ENCODE measurements around the gene ZNF23.
"Not testable (repeated sequence)": the region's sequence is repeated elsewhere in the genome, so short reads cannot be mapped to it uniquely, and the experiment has no call there.

- TF ChIP-seq, protein P1, sequence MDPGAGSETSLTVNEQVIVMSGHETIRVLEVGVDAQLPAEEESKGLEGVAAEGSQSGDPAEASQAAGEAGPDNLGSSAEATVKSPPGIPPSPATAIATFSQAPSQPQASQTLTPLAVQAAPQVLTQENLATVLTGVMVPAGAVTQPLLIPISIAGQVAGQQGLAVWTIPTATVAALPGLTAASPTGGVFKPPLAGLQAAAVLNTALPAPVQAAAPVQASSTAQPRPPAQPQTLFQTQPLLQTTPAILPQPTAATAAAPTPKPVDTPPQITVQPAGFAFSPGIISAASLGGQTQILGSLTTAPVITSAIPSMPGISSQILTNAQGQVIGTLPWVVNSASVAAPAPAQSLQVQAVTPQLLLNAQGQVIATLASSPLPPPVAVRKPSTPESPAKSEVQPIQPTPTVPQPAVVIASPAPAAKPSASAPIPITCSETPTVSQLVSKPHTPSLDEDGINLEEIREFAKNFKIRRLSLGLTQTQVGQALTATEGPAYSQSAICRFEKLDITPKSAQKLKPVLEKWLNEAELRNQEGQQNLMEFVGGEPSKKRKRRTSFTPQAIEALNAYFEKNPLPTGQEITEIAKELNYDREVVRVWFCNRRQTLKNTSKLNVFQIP (CRISPR knock-in tag; IDR thresholded peaks at IDR 0.05; ENCODE audit: borderline replicate concordance, low read depth) = not testable (repeated sequence)
- TF ChIP-seq RARB (CRISPR knock-in tag; IDR thresholded peaks at IDR 0.05); PATZ1 (CRISPR knock-in tag; IDR thresholded peaks at IDR 0.05; ENCODE audit: borderline replicate concordance); ZFP3 (CRISPR knock-in tag; IDR thresholded peaks at IDR 0.05); ZC3H10 (CRISPR knock-in tag; IDR thresholded peaks at IDR 0.05); ZFP30 (CRISPR knock-in tag; IDR thresholded peaks at IDR 0.05); ZNF565 (CRISPR knock-in tag; conservative IDR thresholded peaks at IDR 0.05; ENCODE audit: low read depth); GLIS3 (CRISPR knock-in tag; IDR thresholded peaks at IDR 0.05); TOX (CRISPR knock-in tag; IDR thresholded peaks at IDR 0.05; ENCODE audit: borderline replicate concordance); TCF4 (CRISPR knock-in tag; IDR thresholded peaks at IDR 0.05; ENCODE audit: borderline replicate concordance): not testable (repeated sequence)
- TF ChIP-seq, protein P2, sequence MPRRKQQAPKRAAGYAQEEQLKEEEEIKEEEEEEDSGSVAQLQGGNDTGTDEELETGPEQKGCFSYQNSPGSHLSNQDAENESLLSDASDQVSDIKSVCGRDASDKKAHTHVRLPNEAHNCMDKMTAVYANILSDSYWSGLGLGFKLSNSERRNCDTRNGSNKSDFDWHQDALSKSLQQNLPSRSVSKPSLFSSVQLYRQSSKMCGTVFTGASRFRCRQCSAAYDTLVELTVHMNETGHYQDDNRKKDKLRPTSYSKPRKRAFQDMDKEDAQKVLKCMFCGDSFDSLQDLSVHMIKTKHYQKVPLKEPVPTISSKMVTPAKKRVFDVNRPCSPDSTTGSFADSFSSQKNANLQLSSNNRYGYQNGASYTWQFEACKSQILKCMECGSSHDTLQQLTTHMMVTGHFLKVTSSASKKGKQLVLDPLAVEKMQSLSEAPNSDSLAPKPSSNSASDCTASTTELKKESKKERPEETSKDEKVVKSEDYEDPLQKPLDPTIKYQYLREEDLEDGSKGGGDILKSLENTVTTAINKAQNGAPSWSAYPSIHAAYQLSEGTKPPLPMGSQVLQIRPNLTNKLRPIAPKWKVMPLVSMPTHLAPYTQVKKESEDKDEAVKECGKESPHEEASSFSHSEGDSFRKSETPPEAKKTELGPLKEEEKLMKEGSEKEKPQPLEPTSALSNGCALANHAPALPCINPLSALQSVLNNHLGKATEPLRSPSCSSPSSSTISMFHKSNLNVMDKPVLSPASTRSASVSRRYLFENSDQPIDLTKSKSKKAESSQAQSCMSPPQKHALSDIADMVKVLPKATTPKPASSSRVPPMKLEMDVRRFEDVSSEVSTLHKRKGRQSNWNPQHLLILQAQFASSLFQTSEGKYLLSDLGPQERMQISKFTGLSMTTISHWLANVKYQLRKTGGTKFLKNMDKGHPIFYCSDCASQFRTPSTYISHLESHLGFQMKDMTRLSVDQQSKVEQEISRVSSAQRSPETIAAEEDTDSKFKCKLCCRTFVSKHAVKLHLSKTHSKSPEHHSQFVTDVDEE (CRISPR knock-in tag; IDR thresholded peaks at IDR 0.05) = not testable (repeated sequence)
These were observed 42.0 kb upstream of the ZNF23 start for GRCh38 chr16:71504051-71504450.

Data from SK-N-SH treated with all-trans-retinoic acid at 6 μM for 48 hours (cell line).